Caco-2 (cell line): Measurements from ENCODE around the gene NMNAT2. TPM values are rescaled to one million over a fixed set of nuclear protein-coding genes. Genes with fewer than 3 reads are reported as not detected.

ENCODE experiments used
- BruUV-seq: library from RNA; stranded (reverse); fragments of 400-500 nt; replicated peaks from 2 replicates; lab custom pipeline; 2021; lab: Mats Ljungman, UMichigan
- CTCF ChIA-PET: fragments of 300-600 bp; sonication (Branson Sonifier 250); formaldehyde crosslinking; loops from one replicate; lab custom pipeline; 2022; ENCODE audit warnings: antibody characterized with exemption; lab: Charles Lee
- POLR2A ChIA-PET: fragments of 300-600 bp; sonication (Branson Sonifier 250); formaldehyde crosslinking; loops from one replicate; lab custom pipeline; 2022; ENCODE audit warnings: antibody characterized with exemption; lab: Charles Lee
- DNase-seq, 2 experiments: peaks; one replicate each; pipeline versions ENCODE4 v3.0.0 to v3.0.0-alpha.2; 2020 to 2022
- H3K27me3 ChIP-seq: replicated peaks from 2 replicates; pipeline ENCODE4 v1.6.0; 2011; ENCODE audit warnings: low read length; ENCODE audit not compliant: control insufficient read depth, insufficient read depth
- H3K36me3 ChIP-seq: 2 replicates; pipeline ENCODE4 v1.5.1; 2011; ENCODE audit warnings: low read length; ENCODE audit not compliant: control insufficient read depth, insufficient read depth
- H3K4me1 ChIP-seq: fragments of 250-450 bp; sonication (Bioruptor Pico); 2 replicates; pipeline ENCODE4 v1.5.1; 2020; ENCODE audit warnings: mild to moderate bottlenecking
- H3K4me3 ChIP-seq: 2 replicates; pipeline ENCODE4 v1.5.1; 2011; ENCODE audit warnings: low read depth, mild to moderate bottlenecking, control low read depth, low read length
- H3K9me3 ChIP-seq: fragments of 250-450 bp; sonication (Bioruptor Pico); 2 replicates; pipeline ENCODE4 v1.5.1; 2020; ENCODE audit warnings: mild to moderate bottlenecking, moderate library complexity
- H3K27ac Mint-ChIP-seq: one replicate; pipeline ENCODE4 v1.8.0; 2022; ENCODE audit warnings: mixed read lengths; ENCODE audit not compliant: unreplicated experiment
- H3K27me3 Mint-ChIP-seq: one replicate; pipeline ENCODE4 v1.8.0; 2022; ENCODE audit warnings: mixed read lengths; ENCODE audit not compliant: insufficient read depth, unreplicated experiment
- H3K36me3 Mint-ChIP-seq: one replicate; pipeline ENCODE4 v1.8.0; 2022; ENCODE audit warnings: mild to moderate bottlenecking, mixed read lengths; ENCODE audit not compliant: insufficient read depth, unreplicated experiment
- H3K4me1 Mint-ChIP-seq: one replicate; pipeline ENCODE4 v1.8.0; 2022; ENCODE audit warnings: low read depth, mixed read lengths; ENCODE audit not compliant: unreplicated experiment
- H3K4me3 Mint-ChIP-seq: one replicate; pipeline ENCODE4 v1.8.0; 2022; ENCODE audit warnings: mild to moderate bottlenecking, moderate library complexity, mixed read lengths; ENCODE audit not compliant: unreplicated experiment
- H3K9me3 Mint-ChIP-seq: one replicate; pipeline ENCODE4 v1.8.0; 2022; ENCODE audit warnings: mixed read lengths; ENCODE audit not compliant: unreplicated experiment
- intact Hi-C: fragments of 100-400 bp; cut with micrococcal nuclease; formaldehyde crosslinking; loops from one replicate; pipeline ENCODE4 v1.10.0; 2022; ENCODE audit not compliant: unreplicated experiment
- total RNA-seq: library from RNA; stranded (reverse); gene quantifications from 2 replicates; pipeline ENCODE4 v1.2.3, GENCODE V29; 2022
- TF ChIP-seq, protein P1 (sequence below), 2 experiments: fragments of 200-600 bp in 1 of 2; IDR thresholded peaks; 1 replicate in 1 of 2; 2 replicates in 1 of 2; pipeline versions ENCODE4 v1.5.1 to v1.8.0; 2011 to 2022; ENCODE audit warnings: antibody characterized with exemption in 1 of 2, control low read depth in 1 of 2, inconsistent platforms in 1 of 2, low read depth in 1 of 2, low read length in 1 of 2, mild to moderate bottlenecking in 1 of 2, moderate library complexity in 1 of 2; ENCODE audit not compliant: insufficient read depth in 1 of 2, severe bottlenecking in 1 of 2, unreplicated experiment in 1 of 2

NMNAT2 gene
- total RNA-seq, 1 experiment from 2014 or later: 16.4 TPM

DNA sequence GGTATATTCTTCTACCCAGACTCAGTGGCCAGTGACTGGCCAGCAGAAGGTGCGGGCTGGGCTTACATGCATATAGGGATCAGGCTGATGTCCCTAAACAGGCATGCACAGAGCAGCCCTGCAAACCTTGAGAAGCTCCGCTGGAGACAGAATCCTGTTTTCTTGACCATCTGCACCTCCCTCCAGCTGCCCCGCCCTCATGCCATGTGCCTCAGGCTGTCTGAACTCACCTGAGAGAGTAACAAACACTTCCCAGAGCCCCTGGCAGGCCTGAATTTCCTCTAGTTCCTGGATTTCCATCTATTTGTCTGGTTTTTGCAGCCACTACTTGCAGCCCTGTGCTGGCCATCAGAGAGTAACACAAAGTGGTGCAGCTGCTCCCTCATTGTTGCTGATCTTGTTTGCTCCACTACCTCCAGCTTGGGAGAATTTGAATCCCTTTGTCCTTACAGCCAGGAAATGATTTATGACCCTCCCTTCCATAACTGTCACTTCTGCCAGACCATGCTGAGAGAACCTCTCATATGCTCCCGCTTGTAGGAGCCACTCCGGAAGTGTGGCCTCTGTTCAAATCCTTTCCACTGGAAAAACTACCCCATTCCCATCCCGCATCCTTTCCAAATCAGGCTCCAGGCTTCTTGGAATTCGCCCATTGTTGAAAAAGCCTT, 113.6 kb downstream of the NMNAT2 start:
- no peaks in the 10 kb centered on the region for H3K9me3 ChIP-seq
- intact Hi-C loops: no loop called here
- peak overlapping the region; percentile 37 for H3K27ac Mint-ChIP-seq
- no peaks in the 10 kb centered on the region for H3K9me3 Mint-ChIP-seq
- no TSS peak for BruUV-seq
- peaks cover 6% of the 10 kb centered on the region for H3K4me1 ChIP-seq
- CTCF ChIA-PET: no interaction called here
- H3K4me3 ChIP-seq: no peak overlapping the region
- H3K4me1 Mint-ChIP-seq: peaks cover 26% of the 10 kb centered on the region
- no peaks in the 10 kb centered on the region for H3K27me3 Mint-ChIP-seq
- H3K36me3 Mint-ChIP-seq: no peaks in the 10 kb centered on the region
- POLR2A ChIA-PET: no interaction called here
- no peaks in the 10 kb centered on the region for H3K36me3 ChIP-seq
- peak; percentile 20 to 61 for DNase-seq
- TF ChIP-seq, protein P1, sequence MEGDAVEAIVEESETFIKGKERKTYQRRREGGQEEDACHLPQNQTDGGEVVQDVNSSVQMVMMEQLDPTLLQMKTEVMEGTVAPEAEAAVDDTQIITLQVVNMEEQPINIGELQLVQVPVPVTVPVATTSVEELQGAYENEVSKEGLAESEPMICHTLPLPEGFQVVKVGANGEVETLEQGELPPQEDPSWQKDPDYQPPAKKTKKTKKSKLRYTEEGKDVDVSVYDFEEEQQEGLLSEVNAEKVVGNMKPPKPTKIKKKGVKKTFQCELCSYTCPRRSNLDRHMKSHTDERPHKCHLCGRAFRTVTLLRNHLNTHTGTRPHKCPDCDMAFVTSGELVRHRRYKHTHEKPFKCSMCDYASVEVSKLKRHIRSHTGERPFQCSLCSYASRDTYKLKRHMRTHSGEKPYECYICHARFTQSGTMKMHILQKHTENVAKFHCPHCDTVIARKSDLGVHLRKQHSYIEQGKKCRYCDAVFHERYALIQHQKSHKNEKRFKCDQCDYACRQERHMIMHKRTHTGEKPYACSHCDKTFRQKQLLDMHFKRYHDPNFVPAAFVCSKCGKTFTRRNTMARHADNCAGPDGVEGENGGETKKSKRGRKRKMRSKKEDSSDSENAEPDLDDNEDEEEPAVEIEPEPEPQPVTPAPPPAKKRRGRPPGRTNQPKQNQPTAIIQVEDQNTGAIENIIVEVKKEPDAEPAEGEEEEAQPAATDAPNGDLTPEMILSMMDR (IDR thresholded peaks at IDR 0.05; ENCODE audit: insufficient read depth in 1 of 2, low read depth in 1 of 2, low read length in 1 of 2, severe bottlenecking in 1 of 2, unreplicated experiment in 1 of 2): no peak
- no peak overlapping the region for H3K4me3 Mint-ChIP-seq
- H3K27me3 ChIP-seq: no peaks in the 10 kb centered on the region

DNA sequence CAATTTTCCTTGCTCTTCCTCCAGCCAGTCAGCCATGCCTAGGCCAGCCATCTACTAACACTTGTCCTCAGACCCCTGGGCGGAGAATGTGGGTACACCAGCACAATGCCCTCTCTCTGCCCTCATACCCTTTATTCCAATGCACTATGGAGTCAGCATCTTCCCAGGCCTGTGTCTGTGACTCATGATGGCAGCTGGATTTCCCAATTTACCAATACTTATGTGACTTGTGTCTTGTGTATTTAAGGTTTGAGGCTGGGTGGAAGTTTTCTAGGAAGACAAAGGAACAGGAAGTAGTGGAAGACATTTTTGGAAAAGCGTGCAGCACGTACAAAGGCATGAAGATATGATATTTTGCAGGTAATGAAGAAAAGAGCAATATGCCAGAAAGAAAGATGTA, 114.3 kb downstream of the NMNAT2 start:
- peaks cover 26% of the 10 kb centered on the region for H3K4me1 Mint-ChIP-seq
- POLR2A ChIA-PET: no interaction called here
- no peak overlapping the region for H3K4me3 Mint-ChIP-seq

DNA sequence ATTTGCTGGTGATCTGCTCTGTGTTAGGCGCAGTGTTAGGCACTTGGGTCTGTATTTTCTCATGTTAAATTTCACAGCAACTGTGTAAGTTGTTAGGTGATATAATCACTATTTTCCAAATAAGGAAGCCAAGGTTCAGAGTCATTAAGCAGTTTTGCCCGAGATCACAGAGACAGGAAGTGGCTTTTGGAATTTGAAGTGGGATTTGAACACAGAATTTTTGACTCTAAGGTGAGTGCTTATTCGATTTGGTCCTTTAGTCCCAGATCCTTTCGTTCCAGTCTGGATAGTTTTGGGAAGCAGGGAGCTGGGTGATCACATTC, 114.9 kb downstream of the NMNAT2 start:
- no peaks in the 10 kb centered on the region for H3K27me3 Mint-ChIP-seq
- TF ChIP-seq, protein P1 (IDR thresholded peaks at IDR 0.05; ENCODE audit: insufficient read depth in 1 of 2, low read depth in 1 of 2, low read length in 1 of 2, severe bottlenecking in 1 of 2, unreplicated experiment in 1 of 2): no peak
- H3K27me3 ChIP-seq: no peaks in the 10 kb centered on the region
- no peaks in the 10 kb centered on the region for H3K36me3 Mint-ChIP-seq
- H3K9me3 ChIP-seq: no peaks in the 10 kb centered on the region
- no peaks in the 10 kb centered on the region for H3K36me3 ChIP-seq
- ChIA-PET CTCF (no interaction called here), POLR2A (no interaction called here)
- H3K4me3 ChIP-seq: no peak overlapping the region
- intact Hi-C loops: no loop called here
- no peak for DNase-seq
- peaks cover 26% of the 10 kb centered on the region for H3K4me1 Mint-ChIP-seq
- BruUV-seq: no TSS peak
- H3K4me1 ChIP-seq: peaks cover 6% of the 10 kb centered on the region
- H3K4me3 Mint-ChIP-seq: no peak overlapping the region
- no peak overlapping the region for H3K27ac Mint-ChIP-seq
- H3K9me3 Mint-ChIP-seq: no peaks in the 10 kb centered on the region

More for the DNA sequence above, 114.3 kb downstream of the NMNAT2 start:
- Mint-ChIP-seq H3K27ac (no peak overlapping the region), H3K36me3 (no peaks in the 10 kb centered on the region), H3K27me3 (no peaks in the 10 kb centered on the region), H3K9me3 (no peaks in the 10 kb centered on the region)
- CTCF ChIA-PET: no interaction called here
- DNase-seq: no peak
- Histone ChIP-seq H3K36me3 (no peaks in the 10 kb centered on the region), H3K4me3 (no peak overlapping the region), H3K27me3 (no peaks in the 10 kb centered on the region), H3K4me1 (peaks cover 6% of the 10 kb centered on the region), H3K9me3 (no peaks in the 10 kb centered on the region)
- intact Hi-C loops: no loop called here
- TF ChIP-seq, protein P1 (IDR thresholded peaks at IDR 0.05; ENCODE audit: insufficient read depth in 1 of 2, low read depth in 1 of 2, low read length in 1 of 2, severe bottlenecking in 1 of 2, unreplicated experiment in 1 of 2): no peak
- BruUV-seq: no TSS peak
